ENCODE measurements around the gene SREK1IP1.
A peak's percentile ranks its signal among the peaks of the same experiment; 100 is the strongest.

SREK1IP1 gene

DNA sequence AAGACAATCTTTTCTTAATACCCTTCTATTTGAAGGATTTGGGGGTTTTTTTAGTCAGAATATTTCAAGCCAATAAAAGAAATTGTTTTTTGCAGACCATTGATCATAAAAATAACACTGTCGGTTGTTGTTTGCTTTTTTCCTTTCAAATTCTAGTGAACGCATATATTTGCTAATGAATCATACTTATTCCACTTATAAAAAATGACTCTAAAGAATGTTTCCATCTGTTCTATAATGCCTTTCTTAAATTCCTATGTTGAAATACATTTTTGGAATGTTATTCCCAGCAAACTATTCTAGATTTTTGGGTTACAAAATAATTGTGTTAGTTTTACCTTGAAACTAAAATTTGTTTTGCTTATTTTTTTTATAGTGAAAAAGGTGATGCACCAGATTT is 32.4 kb upstream of the SREK1IP1 start (continued):
- TF ChIP-seq, protein P1, sequence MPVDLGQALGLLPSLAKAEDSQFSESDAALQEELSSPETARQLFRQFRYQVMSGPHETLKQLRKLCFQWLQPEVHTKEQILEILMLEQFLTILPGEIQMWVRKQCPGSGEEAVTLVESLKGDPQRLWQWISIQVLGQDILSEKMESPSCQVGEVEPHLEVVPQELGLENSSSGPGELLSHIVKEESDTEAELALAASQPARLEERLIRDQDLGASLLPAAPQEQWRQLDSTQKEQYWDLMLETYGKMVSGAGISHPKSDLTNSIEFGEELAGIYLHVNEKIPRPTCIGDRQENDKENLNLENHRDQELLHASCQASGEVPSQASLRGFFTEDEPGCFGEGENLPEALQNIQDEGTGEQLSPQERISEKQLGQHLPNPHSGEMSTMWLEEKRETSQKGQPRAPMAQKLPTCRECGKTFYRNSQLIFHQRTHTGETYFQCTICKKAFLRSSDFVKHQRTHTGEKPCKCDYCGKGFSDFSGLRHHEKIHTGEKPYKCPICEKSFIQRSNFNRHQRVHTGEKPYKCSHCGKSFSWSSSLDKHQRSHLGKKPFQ (tag by site-specific recombination; IDR thresholded peaks at IDR 0.05), result no peak
- TF ChIP-seq ZNF366 (tag by site-specific recombination; conservative IDR thresholded peaks at IDR 0.05), result no peak
- TF ChIP-seq, protein P2, sequence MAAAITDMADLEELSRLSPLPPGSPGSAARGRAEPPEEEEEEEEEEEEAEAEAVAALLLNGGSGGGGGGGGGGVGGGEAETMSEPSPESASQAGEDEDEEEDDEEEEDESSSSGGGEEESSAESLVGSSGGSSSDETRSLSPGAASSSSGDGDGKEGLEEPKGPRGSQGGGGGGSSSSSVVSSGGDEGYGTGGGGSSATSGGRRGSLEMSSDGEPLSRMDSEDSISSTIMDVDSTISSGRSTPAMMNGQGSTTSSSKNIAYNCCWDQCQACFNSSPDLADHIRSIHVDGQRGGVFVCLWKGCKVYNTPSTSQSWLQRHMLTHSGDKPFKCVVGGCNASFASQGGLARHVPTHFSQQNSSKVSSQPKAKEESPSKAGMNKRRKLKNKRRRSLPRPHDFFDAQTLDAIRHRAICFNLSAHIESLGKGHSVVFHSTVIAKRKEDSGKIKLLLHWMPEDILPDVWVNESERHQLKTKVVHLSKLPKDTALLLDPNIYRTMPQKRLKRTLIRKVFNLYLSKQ (tag by site-specific recombination; IDR thresholded peaks at IDR 0.05; ENCODE audit: borderline replicate concordance), result no peak
- TF ChIP-seq, protein P3, sequence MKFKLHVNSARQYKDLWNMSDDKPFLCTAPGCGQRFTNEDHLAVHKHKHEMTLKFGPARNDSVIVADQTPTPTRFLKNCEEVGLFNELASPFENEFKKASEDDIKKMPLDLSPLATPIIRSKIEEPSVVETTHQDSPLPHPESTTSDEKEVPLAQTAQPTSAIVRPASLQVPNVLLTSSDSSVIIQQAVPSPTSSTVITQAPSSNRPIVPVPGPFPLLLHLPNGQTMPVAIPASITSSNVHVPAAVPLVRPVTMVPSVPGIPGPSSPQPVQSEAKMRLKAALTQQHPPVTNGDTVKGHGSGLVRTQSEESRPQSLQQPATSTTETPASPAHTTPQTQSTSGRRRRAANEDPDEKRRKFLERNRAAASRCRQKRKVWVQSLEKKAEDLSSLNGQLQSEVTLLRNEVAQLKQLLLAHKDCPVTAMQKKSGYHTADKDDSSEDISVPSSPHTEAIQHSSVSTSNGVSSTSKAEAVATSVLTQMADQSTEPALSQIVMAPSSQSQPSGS (tag by site-specific recombination; IDR thresholded peaks at IDR 0.05; ENCODE audit: low read depth), result no peak
- TF ChIP-seq ZNF146 (tag by site-specific recombination; IDR thresholded peaks at IDR 0.05), result no peak
- no peak for TF ChIP-seq SALL2 (tag by site-specific recombination; IDR thresholded peaks at IDR 0.05; ENCODE audit: borderline replicate concordance)
- no peak for TF ChIP-seq TRIM28 (IDR thresholded peaks at IDR 0.05; ENCODE audit: borderline replicate concordance, low read length)
- no peak for TF ChIP-seq ZNF837 (tag by site-specific recombination; IDR thresholded peaks at IDR 0.05)
- no peak for TF ChIP-seq ZNF473 (tag by site-specific recombination; IDR thresholded peaks at IDR 0.05)
- TF ChIP-seq, protein P4, sequence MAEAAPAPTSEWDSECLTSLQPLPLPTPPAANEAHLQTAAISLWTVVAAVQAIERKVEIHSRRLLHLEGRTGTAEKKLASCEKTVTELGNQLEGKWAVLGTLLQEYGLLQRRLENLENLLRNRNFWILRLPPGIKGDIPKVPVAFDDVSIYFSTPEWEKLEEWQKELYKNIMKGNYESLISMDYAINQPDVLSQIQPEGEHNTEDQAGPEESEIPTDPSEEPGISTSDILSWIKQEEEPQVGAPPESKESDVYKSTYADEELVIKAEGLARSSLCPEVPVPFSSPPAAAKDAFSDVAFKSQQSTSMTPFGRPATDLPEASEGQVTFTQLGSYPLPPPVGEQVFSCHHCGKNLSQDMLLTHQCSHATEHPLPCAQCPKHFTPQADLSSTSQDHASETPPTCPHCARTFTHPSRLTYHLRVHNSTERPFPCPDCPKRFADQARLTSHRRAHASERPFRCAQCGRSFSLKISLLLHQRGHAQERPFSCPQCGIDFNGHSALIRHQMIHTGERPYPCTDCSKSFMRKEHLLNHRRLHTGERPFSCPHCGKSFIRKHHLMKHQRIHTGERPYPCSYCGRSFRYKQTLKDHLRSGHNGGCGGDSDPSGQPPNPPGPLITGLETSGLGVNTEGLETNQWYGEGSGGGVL (tag by site-specific recombination; IDR thresholded peaks at IDR 0.05), result no peak
- TF ChIP-seq ZNF266 (tag by site-specific recombination; IDR thresholded peaks at IDR 0.05; ENCODE audit: low read depth), result no peak
- TF ChIP-seq ZNF768 (tag by site-specific recombination; IDR thresholded peaks at IDR 0.05), result no peak
- TF ChIP-seq, protein P5, sequence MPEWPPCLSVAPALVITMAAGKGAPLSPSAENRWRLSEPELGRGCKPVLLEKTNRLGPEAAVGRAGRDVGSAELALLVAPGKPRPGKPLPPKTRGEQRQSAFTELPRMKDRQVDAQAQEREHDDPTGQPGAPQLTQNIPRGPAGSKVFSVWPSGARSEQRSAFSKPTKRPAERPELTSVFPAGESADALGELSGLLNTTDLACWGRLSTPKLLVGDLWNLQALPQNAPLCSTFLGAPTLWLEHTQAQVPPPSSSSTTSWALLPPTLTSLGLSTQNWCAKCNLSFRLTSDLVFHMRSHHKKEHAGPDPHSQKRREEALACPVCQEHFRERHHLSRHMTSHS (tag by site-specific recombination; IDR thresholded peaks at IDR 0.05), result no peak

DNA sequence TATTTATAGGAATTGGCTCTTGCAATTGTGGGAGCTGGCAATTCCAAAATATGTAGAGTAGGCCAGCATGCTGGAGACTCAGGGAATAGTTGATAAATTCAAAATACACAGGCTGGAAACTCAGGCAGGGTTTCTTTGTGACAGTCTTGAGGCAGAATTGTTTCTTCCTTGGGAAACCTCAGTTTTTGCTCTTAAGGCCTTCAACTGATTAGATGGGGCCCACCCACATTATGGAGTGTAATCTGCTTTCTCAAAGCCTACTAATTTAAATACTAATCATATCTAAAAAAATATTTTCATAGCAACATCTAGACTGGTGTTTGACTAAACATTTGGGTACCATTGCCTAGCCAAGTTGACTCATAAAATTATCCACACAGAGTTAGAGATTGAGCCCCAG is 27.8 kb upstream of the SREK1IP1 start:
- Histone ChIP-seq H3K27ac (ENCODE audit: extremely low read depth, low read depth, low read length) (no peak overlapping the region), H3K4me3 (ENCODE audit: low read depth, low read length) (no peak overlapping the region), H3K4me1 (ENCODE audit: control insufficient read depth, insufficient read depth, low read length) (peaks cover 14% of the 10 kb centered on the region), H3K36me3 (ENCODE audit: control insufficient read depth in 2 of 2, insufficient read depth in 1 of 2, low read length in 2 of 2) (peaks cover 0 to under 1% of the 10 kb centered on the region in 2 experiments; a peak in 1 of 3 replicates), H3K9me3 (ENCODE audit: control insufficient read depth, insufficient read depth, low read depth, low read length) (no peaks in the 10 kb centered on the region)
- ChIA-PET POLR2A (no interaction called here), CTCF (interaction anchor here (0.6 to 2.3 kb wide), 2 partner anchors 12 kb away, joined by 3 to 4 read pairs; no protein-coding TSS in a partner anchor)
- TF ChIP-seq ZNF10 (tag by site-specific recombination; IDR thresholded peaks at IDR 0.05) (peak; percentile 97), EGR2 (tag by site-specific recombination; IDR thresholded peaks at IDR 0.05; ENCODE audit: low read depth) (no peak)
